Measurements from ENCODE around the gene SPEG.

DNA sequence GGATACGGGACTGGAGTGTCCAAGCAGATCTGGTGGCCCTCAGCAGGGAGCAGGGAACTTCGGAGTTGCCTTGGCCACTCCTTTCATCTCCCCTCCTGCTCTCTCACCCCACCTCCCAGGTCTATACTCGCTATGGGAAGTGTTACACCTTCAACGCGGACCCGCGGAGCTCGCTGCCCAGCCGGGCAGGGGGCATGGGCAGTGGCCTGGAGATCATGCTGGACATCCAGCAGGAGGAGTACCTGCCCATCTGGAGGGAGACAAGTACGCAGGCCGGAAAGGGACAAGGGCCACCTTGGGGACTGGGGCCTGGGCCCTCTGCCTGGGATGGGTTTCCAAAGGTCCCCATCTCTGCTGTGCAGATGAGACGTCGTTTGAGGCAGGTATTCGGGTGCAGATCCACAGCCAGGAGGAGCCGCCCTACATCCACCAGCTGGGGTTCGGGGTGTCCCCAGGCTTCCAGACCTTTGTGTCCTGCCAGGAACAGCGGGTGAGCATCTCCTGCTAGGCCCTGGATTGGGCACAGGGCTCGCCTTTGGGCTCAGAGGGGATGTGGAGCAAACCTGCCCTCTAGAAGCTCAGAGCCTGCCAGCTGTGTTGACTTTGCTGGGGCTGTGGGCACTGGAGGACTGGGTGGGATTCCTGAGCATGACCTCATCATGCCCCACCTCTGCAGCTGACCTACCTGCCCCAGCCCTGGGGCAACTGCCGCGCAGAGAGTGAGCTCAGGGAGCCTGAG, 97.2 kb downstream of the SPEG start:
- TF ChIP-seq, protein P1, sequence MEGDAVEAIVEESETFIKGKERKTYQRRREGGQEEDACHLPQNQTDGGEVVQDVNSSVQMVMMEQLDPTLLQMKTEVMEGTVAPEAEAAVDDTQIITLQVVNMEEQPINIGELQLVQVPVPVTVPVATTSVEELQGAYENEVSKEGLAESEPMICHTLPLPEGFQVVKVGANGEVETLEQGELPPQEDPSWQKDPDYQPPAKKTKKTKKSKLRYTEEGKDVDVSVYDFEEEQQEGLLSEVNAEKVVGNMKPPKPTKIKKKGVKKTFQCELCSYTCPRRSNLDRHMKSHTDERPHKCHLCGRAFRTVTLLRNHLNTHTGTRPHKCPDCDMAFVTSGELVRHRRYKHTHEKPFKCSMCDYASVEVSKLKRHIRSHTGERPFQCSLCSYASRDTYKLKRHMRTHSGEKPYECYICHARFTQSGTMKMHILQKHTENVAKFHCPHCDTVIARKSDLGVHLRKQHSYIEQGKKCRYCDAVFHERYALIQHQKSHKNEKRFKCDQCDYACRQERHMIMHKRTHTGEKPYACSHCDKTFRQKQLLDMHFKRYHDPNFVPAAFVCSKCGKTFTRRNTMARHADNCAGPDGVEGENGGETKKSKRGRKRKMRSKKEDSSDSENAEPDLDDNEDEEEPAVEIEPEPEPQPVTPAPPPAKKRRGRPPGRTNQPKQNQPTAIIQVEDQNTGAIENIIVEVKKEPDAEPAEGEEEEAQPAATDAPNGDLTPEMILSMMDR (IDR thresholded peaks at IDR 0.05), result no peak
- TF ChIP-seq CBFB (CRISPR knock-in tag; IDR thresholded peaks at IDR 0.05; ENCODE audit: low read depth), result no peak
- TF ChIP-seq, protein P2, sequence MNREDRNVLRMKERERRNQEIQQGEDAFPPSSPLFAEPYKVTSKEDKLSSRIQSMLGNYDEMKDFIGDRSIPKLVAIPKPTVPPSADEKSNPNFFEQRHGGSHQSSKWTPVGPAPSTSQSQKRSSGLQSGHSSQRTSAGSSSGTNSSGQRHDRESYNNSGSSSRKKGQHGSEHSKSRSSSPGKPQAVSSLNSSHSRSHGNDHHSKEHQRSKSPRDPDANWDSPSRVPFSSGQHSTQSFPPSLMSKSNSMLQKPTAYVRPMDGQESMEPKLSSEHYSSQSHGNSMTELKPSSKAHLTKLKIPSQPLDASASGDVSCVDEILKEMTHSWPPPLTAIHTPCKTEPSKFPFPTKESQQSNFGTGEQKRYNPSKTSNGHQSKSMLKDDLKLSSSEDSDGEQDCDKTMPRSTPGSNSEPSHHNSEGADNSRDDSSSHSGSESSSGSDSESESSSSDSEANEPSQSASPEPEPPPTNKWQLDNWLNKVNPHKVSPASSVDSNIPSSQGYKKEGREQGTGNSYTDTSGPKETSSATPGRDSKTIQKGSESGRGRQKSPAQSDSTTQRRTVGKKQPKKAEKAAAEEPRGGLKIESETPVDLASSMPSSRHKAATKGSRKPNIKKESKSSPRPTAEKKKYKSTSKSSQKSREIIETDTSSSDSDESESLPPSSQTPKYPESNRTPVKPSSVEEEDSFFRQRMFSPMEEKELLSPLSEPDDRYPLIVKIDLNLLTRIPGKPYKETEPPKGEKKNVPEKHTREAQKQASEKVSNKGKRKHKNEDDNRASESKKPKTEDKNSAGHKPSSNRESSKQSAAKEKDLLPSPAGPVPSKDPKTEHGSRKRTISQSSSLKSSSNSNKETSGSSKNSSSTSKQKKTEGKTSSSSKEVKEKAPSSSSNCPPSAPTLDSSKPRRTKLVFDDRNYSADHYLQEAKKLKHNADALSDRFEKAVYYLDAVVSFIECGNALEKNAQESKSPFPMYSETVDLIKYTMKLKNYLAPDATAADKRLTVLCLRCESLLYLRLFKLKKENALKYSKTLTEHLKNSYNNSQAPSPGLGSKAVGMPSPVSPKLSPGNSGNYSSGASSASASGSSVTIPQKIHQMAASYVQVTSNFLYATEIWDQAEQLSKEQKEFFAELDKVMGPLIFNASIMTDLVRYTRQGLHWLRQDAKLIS (CRISPR knock-in tag; IDR thresholded peaks at IDR 0.05; ENCODE audit: borderline replicate concordance), result no peak
